SK-N-MC (cell line): ENCODE data around the gene SLC37A1.

ENCODE experiments used
- EZH2 ChIP-seq: fragments of 200-600 bp; sonication (generic); IDR thresholded peaks from one replicate; pipeline ENCODE4 v1.6.1; 2017; ENCODE audit warnings: antibody characterized with exemption
- FOXP2 ChIP-seq: optimal IDR thresholded peaks from 2 replicates; pipeline ENCODE3; 2011; ENCODE audit warnings: mild to moderate bottlenecking, moderate library complexity; ENCODE audit not compliant: insufficient read depth; ENCODE audit errors: extremely low read length, control extremely low read depth
- POLR2AphosphoS5 ChIP-seq: IDR thresholded peaks from 2 replicates; pipeline ENCODE4 v1.6.1; 2012; ENCODE audit warnings: mild to moderate bottlenecking, low read depth, low read length, borderline replicate concordance

DNA sequence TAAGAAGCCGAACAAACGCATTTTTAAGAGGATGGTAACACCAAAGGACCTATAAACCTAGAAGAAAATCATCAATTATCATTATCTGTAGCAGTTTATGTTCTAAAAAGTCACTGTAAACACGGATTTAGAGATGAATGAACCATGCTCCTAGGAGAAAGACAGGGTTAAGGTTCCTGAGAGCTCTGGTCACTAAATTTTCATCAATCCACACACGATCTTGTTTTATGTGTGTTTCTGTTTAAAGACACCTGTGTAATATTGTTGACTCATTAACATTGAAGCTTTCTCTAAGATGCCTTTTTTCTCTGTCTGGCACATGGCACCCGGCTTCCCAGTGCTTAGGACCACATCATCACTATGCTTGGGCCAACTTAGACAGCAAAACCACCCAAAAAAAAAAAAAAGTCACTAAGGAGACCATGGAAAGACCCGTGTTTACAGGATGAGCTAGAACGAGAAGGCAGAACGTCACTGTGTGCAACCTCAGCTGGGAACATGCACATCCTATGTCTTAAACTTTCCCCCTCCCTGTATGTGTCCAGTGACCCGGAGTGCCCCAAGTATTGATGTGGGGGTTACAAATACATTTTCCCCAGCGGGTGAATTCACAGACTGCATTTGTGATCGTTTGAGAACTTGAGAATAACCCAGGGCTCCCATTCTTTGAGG is 84.0 kb downstream of the SLC37A1 start:
- TF ChIP-seq EZH2, result no peak
- TF ChIP-seq POLR2AphosphoS5, result no peak
- no peak for TF ChIP-seq FOXP2
